Colon (tissue), 2 donors: Measurements from ENCODE around the gene ADM2.

ENCODE experiments used
- FAIRE-seq: peaks from 2 replicates; lab custom pipeline; 2012; peaks lifted over from hg19 to GRCh38; lab: Jason Lieb, UNC
- donor health status: control.
- donor health status: control.

Gene ADM2

DNA sequence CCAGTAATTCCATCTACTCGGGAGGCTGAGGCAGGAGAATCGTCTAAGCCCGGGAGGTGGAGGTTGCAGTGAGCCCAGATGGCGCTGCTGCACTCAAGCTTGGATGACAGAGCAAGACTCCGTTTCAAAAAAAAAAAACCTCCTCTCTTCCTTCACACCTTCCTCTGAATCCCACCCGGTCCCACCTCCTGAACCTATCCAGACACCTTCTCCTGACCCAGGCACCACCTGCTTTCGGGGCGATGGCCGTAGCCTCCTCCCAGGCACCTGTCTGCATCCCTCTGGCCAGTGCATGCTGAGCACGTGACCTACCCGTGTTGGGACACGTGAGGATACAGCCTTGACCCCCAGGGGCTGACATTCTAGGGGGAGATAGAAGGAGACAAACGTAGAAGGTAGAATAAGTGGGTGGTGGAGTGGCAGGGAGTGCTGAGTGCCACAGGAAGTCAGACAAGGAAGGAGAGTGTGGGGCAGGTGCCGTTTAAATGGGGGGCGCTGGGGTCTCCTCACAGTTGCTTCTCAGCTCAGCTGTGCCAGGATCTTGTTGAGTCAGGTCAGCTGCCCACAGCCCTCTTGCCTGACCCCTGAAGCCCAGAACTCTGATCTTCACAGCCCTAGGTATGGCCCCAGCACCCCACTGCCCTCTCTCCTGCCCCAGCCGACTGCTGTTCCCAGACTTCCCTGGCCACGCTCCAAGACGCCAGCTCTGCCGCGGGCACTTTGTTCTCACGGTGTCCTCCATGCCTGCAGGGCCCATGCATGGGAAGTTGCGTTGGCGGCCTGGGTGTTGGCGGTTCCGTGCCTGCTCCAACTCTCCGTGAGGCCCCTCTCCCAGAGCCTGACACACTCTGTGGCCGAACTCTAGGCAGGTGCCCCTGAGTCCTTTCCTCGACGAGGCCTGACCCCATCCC, 4.1 kb downstream of the ADM2 start:
- FAIRE-seq = no peak

DNA sequence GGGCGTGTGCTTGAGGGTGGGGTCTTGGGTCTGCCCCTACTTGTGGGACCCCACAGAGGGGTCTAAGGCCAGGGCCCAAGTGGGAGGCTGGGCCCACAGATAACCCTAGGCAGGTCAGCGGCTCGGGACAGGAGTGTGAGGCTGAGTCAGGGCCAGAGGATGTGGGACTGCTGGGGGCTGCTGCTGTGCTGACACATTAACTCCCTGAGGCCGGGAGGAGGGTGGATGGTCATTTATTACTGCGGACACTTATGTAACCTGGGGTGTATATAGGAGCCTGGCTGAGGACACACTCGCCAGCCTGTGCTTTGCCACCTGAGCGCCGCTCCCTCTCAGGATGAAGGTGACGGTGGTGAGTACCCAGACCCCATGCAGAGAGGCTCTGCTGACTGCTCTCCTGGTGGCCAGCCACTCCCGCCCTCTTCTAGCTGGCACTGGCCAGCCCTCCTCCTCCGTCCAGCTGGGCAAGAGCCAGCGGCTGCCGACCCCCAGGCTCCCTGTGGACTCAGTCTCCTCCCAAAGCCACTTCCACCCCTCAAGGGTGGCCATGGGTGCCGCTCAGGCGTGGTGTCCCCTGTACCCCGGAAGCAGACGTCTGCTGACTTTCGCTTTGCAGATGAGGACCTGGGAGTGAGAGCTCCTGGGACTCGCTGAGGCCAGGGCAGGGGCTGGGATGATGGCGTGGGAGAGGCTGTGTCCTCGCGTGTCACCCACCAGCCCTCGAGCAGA, 5.4 kb downstream of the ADM2 start, which contains the start of gene MIOX:
TSS of gene MIOX (plus strand) at position 299 of the 729 bp plus-strand sequence. CDS start at position 338, 39 bp downstream.
- FAIRE-seq = no peak

DNA sequence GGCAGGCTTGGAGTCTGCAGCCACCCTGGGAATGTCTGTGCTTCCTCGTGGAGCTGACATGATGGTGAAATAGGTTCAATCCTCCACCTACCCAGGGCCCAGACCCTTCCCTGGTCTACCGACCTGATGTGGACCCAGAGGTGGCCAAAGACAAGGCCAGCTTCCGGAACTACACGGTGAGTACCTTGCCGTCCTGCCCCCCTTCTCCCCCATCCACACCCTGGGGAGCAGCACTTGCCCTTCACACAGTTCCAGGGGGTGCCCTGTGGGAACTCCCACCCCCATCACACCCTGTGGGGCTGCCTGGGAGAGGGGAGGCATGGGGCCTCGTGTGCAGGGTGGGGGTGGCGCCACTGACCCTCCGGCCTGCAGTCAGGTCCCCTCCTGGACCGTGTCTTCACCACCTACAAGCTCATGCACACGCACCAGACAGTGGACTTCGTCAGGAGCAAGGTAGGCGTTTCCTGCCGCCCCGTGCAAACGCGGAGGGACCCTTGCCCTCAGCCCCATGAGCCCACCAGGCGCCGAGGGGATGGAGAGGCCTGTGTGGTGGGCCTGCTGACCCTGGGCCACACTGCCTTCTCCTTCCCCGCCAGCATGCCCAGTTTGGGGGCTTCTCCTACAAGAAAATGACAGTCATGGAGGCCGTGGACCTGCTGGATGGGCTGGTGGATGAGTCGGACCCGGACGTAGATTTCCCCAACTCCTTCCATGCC, 6.1 kb downstream of the ADM2 start:
- FAIRE-seq = no peak

DNA sequence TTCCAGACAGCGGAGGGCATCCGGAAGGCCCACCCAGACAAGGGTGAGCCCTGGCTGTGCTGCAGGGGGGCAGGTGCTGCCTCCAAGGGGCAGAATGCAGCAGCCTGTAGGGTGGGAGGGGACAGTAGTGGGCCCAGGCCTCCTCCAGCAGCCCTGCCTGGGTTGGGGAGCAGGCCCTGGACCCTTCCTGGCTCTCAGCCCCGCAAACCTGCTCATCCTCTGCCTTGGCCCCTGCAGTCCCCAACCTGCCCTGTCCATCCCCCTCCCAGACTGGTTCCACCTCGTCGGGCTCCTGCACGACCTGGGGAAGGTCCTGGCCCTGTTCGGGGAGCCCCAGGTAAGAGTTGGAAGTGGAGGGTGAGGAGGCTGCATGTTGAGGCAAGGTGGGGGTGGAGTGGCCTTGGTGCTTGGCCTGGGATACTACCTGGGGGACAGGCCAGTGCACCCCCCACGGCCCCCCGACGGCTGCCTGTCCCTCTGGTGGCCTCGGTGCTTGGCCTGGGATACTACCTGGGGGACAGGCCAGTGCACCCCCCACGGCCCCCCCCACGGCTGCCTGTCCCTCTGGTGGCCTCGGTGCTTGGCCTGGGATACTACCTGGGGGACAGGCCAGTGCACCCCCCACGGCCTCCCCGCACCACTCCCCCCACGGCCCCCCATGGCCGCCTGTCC, 6.8 kb downstream of the ADM2 start:
- FAIRE-seq = no peak

GRCh38 chr22:50488886-50489285, 7.5 kb downstream of the ADM2 start:
- FAIRE-seq = no peak

DNA sequence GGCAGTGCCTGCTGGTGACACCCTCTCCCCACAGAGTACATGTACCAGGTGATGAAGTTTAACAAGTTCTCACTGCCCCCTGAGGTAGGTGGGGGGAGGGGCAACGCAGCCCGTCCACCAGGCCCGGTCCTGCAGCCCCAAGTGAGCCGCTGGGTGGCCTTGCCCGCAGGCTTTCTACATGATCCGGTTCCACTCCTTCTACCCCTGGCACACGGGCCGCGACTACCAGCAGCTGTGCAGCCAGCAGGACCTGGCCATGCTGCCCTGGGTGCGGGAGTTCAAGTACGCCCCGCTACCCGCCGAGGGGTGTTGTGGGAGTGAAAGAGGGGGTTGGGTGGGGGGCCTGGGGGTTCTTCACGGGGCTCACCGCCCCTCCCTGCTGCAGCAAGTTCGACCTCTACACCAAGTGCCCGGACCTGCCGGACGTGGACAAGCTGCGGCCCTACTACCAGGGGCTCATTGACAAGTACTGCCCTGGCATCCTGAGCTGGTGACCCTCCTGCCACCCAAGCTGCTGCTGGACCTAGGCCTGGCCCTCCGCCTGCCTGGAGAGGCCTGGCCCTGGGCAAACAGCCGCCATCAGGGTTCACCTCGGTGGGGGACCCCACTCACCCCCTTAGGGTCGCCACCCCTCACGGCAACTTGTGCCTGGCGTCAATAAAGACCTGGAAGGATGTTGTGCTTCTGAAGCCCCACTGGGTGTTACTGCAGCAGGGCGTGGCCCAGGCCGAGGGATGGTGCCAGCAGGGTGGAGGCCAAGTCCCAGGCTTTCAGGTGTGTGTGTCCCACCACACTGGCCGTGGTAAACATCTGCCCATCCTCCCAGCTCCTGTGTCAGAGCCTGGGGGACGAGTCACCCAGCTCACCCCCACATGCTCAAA, 8.3 kb downstream of the ADM2 start:
- no peak for FAIRE-seq

GRCh38 chr22:50490531-50491308, 9.4 kb downstream of the ADM2 start:
- no peak for FAIRE-seq

DNA sequence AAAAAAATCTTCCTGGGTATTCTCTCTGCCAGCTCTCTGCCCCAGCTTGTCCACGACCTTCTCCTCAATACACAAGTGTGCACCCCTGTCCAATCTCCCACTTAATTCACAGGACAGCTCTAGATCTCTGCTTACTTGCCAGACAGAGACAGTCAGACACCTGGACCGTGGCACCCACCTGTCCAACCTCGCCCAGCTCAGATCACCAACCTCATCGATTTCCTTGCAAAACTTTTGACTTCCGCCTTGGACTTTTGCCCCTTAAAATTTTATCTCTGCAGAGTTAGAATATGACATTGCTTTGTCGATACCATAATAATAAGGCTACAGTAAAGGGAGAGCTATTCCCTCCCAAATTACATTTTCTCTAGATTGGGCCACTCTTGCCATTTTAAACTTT, 15.8 kb downstream of the ADM2 start:
- no peak for FAIRE-seq

- no peak for FAIRE-seq
Measured at GRCh38 chr22:50498322-50498890, 17.1 kb downstream of the ADM2 start.

- FAIRE-seq = no peak
Measured at GRCh38 chr22:50500452-50500851, 19.1 kb downstream of the ADM2 start.

- no peak for FAIRE-seq
Measured at GRCh38 chr22:50502096-50502495, 20.8 kb downstream of the ADM2 start.

- FAIRE-seq = no peak
Measured at GRCh38 chr22:50502628-50503474, 21.5 kb downstream of the ADM2 start.

- FAIRE-seq = no peak
Measured at GRCh38 chr22:50503475-50504145, 22.3 kb downstream of the ADM2 start.

GRCh38 chr22:50504369-50505211, 23.2 kb downstream of the ADM2 start:
- no peak for FAIRE-seq

DNA sequence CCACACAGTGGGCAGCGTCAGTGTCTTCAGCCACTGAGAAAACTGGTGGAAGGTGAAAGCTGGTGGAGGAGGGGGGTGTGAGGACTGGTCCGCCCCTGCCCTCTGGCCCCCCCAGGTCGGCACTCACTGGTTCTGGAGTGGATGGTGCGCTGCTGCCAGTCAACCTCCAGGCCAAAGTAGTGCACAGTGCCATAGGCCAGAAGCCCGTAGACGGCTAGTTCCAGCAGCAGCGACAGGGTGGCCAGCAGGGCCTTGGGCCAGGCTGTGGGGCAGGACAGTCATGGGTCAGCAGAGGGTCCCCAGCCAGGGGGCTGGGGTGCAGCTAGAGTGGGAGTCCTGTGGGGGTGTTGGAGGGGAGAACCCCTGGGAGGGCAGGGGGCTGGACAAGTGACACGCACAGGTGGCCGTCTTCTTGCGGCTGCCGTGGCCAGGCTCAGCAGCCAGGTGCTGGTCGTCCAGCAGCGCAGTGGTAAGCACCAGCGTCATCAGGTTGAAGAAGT, 24.0 kb downstream of the ADM2 start:
- no peak for FAIRE-seq

- FAIRE-seq = no peak
Measured at GRCh38 chr22:50505776-50506610, 24.6 kb downstream of the ADM2 start.
